Colon (tissue), 2 donors: ENCODE measurements around the gene CREB3.

Experiments
- FAIRE-seq: peaks from 2 replicates; lab custom pipeline; 2012; peaks lifted over from hg19 to GRCh38; lab: Jason Lieb, UNC
- donor health status: control.
- donor health status: control.

The CREB3 gene

DNA sequence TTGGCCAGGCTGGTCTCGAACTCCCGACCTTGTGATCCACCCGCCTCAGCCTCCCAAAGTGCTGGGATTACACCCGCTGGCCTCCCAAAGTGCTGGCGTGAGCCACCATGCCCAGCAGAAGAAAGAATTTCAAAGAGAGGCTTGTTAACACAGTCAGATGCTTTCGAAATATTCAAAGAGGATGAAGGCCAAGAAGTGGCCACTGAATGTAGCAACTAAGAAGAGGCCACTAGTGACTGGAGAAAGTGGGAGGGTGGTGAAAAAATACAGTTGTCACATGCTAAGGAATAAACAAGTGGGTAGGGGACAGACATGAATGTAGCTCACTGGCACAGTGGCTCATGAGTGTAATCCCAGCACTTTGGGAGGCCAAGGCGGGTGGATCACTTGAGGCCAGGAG is 29.8 kb upstream of the CREB3 start:
- no peak for FAIRE-seq

DNA sequence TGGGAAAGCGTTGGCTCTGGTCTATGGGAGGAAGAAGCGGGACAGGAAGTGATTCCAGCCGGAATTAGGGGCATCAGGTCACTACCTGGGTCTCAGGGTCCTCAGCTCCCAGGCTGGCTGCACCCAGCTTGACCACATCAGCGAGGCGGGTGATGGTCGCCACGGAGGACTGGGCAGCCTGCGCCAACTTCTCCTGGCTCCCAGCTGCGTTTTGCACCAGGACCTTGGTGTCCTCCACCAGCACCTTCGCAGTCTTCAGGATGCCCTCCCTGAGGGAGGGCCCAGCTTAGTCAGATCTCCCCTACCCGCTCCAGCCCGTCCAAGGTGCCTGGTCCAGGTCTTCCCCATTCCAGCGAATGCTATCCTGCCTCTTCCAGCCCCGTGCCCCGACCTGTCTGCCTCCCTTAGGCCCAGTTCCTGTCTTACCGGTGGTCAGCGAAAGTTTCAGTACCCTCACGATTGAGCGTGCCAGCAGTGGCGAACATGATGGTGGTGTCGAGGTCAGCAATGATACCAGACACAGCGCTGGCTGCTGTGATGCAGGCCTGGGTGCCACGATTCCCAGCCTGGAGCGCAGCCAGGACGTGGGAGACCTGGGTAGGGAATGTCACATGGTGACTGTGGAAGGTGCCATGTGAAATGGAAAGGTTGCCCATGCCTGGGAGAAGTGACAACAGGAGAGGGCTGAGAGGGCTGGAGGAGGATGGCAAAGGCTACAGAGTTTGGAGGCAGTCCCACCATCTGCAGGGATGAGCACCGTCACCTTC is 28.4 kb upstream of the CREB3 start:
- no peak for FAIRE-seq

DNA sequence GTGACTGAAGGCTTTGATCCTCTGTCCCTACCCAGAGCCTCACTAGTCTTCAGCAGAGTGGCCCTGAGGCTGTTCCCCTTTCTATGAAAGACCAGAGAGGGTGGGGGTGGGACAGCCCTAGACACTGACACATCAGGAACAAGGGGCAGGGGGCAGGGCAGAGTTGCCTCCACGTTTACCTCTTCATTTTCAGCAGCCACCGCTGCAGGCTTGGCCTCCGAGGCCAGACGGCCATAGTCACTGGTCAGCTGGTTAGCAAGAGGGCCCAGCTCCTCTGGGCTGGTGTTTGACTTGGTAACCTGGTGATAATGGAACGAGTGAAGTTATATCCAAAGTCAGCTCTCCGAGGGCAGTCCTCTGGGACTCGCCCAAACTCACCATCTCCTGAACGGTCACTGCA is 27.1 kb upstream of the CREB3 start:
- no peak for FAIRE-seq

DNA sequence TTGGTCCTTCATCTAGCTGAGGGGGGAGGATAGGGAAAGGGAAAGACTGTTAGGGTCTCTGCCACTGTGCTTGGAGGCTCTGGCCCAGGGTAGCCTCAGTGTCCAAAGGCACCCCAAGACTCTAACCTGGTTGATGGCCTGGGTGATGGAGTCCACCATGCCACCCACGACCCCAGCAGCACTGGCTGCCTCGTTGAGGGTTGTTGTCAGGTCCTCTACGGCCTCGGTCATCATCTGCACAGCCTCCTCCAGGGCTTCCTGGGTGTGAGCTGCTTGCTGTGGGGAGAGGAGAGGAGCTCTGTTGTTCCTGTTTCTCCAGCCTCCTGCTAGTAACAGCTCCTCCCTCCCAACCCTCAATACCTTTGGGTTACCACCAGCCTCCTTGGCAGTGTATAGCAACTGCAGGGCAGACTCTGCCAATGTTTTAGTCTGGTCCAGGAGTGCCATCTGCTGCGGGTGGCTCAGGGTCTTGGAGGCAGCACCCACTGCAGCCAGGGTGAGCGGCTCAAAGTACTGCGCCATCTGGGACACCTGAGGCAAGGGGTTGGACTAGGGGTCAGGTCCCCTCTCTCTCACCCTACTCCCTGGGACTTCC is 26.5 kb upstream of the CREB3 start:
- no peak for FAIRE-seq

DNA sequence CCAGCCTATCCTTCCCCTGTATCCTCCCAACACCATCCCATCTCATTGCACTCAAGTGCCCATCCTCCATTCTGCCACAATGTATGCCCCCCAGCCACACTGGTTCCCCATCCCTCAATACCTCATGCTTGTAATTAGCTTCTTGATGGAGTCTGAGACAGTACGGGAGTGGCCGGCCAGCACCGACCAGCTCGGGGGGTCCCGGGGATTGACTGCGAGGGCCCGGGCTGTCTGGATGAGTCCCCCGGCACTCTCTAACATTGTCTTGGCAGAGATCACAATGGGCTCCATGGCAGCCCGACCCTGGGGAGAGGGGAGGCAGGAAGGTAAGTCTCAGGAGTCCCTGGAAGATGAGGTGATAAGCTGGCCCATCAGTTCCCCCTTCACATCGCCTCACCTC is 25.5 kb upstream of the CREB3 start:
- no peak for FAIRE-seq

DNA sequence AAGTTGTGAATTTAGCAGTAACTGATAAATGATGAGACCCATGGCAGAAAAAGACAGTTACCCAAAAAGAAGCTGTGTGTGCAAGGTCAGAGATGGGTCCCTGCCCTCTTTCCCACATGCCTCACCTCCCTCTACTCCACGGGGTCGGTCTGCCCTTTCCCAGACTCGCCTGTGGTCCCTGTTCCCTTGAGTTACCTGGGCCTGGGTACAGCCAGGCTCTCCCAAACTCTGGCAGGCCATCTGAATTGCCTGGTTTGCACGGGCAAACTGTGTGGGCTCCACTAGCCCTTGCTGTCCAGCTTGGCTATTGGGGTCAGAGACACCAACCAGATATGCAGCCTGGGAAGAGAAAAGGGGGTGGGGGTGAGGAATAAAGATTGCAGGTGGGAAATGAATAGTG is 24.3 kb upstream of the CREB3 start:
- FAIRE-seq, result no peak

DNA sequence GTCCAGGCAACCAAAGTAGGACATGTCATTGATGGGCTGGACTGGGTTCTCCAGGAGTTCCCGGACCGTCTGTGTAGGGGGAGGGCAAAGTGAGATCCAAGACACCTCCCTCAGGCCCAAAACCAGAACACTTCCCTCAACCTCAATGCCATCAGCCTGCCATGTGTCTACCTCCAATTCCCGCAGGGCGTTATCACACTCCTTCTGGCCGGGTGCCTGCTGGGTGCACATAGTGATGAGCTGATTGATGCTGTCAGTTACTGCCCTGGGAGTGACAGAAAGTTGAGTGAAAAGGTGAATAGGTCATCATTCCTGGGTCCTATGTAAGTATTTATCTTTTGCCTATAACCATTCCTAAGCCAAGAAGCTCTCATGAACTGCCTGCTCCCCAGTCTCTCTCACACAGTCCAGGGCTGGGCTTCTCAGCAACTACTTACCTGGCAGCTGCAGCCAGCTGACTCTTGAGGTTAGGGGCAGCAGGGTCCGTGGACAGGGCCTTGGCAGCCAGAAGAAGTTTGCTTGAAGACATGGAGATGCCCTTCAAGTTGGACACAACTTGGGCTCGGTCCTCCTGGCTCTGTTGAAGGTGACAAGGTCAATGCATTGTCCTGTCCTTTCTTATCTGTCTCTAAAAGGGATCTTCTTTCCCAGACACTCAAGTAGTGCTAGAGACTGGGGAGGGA is 21.5 kb upstream of the CREB3 start:
- no peak for FAIRE-seq

DNA sequence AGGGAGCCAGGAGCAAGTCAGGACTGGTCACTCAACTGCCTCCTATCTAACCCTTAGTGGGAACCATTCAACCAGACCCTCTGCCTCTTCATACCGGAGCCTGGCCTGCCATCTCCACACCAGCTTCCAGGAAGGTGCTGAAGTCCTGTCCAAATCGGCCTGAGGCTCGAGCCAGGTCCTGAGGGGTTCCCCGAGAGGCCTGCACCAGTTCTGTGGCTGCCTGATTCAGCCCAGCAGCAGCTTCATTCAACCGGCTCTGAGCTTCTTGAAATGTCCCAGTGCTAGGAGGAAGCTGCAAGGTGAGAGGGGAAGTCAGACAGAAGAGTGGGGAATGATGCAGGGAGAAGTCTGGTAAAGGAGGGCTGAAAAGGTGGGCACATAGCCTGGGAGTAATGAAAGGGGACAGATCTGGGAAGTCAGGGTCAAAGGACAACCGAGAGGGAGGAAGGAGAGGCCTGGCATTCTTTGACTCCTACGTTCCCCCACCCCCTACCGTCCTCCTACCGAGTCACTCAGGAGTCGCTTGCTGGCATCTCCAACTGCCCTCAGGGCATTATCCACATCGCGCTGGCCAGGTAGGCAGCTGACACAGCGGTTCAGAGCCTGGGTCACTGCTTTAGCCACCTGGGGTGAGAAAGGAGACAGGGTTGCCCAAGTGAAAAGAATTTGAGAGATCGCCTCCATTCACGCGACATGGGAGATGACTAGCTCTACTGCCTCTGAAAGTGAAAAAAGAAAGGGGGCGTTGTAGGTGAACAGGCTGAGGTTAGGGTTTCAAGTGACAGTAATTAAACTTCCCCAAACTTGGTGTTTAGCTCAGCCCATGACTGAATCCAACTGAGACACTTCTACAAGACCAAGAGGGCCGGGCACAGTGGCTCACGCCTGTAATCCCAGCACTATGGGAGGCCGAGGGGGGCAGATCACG is 20.7 kb upstream of the CREB3 start:
- no peak for FAIRE-seq

DNA sequence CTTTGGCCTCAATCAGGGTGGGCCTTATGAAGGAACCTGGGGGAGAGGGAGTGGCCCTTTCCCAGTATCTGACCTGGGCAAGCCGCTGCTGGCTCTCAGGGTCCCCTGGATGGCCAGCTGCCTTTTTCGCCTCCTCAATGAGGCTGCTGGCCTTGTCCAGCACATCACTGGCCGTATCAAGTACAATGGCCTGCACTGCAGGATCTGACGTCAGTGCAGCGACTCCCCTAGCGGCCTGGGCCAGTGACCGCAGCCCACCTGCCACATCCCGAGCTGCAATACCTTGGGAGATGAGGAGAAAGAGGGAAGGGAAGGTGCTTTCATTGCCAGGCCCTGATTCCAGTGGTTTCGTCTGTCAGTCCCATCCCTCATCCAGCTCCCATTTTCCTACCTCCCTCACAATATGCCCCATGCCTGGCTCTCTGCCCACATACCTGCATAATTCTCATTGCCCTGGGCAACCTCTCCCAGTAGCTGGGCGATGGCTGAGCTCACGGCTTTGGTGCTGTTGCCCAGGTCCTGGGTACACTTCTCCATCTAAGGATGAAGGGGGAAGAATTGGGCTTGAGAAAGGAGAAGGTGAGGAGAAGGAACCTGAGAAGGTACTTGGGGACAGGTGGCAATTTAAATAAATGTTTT is 19.6 kb upstream of the CREB3 start:
- no peak for FAIRE-seq

DNA sequence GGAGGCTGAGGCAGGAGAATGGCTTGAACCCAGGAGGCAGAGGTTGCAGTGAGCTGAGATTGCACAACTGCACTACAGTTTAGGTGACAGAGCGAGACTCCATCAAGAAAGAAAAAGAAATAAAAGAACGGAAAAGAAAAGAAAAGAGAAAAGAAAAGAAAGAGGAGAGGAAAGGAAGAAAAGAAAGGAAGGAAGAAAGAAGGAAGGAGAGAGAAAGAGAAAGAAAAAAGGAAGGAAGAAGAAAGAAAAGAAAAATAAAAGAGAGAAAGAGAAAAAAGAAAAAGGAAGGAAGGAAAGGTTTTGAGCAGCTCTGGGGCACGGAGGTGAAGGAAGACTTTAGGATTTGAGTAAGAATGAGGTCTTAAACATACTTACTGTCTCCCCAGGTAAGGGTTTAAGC is 18.9 kb upstream of the CREB3 start:
- FAIRE-seq, result no peak

DNA sequence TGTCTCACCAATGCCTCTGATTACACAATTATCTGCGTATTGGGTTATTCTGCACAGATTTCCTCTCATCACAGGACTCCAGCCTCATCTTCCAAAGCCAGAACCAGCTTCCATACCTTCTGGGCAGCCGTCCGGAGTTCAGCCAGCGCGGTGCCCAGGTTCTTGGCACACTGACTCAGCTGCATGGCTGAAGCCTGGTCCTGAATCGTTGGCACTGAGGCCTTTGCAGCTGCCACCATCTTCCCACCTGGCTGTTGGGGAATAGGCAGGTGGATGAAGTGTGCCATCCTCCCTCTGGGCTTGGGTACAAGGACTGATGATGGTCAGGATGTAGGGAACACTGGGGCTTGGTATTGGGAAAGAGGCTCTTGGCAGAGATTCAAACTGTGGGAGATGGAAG is 18.3 kb upstream of the CREB3 start:
- FAIRE-seq, result no peak

DNA sequence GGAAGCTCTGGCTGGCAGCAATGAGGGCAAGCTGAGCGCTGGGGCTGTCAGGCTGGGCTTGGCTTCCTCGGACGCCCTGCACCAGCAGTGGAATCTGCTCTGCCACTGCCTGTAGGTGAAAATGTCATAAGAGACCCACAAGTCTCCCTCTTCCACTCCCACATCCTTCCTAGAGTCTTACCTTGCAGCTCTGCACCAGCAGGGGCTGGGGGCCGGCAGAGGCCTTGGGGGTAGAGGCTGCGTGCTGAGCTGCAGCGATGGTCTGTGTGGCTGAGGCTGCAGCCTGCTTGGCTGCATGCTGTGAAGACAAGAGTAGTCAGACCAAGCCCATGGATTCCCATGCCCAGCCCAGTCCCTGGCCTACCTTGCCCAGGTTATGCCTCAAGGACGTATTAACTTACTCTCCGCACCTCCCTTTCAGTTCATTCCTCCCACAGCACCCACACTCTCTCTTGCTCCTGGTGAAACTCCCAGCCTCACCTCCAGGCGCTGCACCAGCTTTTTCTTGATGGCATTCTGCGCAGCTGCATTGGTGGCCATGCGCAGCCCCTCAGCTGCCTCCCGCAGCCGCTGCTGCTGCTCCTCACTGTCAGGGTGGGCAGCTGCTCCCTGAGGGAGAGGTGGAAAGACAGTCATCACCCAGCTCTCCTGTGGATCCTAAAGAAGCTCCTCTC is 17.8 kb upstream of the CREB3 start:
- no peak for FAIRE-seq

DNA sequence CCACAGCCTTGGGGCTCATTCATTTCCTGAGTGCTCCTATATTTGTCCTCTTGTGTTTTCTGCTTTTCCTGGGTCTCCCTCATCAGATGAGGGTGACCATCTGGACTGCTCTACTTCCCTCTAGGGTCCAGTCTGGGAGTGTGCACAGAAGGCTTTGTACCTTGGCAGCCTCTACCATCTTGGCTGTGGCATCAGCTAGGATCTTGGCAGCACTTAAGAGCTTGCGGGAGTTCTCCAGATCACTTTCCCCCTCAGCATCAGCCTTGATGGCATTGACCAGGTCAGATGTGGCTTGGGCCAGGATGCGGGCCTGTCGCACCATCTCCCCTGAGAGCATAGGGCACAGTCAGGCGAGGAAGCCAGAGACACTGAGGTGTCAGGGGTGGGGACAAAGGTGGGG is 16.2 kb upstream of the CREB3 start:
- no peak for FAIRE-seq

DNA sequence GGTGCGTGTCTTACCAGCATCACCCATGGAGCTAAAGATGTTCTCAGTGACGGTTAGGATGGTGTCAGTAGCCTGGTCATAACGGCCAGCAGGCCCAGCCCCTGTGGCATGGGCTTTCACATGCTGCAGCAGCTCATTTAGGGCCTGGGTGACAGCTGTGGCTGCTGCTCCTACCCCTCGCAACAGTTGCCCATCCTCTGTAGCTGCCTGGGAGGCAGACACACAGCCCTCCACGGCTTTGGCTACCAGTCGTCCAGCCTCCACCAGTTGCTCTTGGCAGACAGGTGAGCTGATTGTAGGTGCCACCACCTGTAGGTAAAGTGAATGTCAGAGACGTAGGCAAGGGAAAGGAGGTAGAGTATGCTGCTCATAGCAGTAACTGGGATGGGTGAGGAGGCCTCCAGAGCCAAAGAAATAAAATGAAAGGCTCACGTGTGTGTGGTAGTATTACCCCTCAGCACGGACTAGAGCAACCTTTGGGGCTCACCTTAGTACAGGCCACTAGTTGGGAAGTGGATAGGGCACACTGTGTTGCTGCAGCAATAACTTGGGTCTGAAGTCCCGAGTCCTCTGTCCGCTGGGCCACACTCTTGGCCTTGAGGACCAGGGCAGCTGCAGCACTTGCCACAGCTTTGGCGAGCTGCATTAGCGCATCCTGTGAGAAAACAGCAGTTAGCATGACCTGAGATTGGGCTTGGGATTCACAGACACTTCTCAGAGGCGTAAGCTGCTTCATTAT is 15.2 kb upstream of the CREB3 start:
- no peak for FAIRE-seq

DNA sequence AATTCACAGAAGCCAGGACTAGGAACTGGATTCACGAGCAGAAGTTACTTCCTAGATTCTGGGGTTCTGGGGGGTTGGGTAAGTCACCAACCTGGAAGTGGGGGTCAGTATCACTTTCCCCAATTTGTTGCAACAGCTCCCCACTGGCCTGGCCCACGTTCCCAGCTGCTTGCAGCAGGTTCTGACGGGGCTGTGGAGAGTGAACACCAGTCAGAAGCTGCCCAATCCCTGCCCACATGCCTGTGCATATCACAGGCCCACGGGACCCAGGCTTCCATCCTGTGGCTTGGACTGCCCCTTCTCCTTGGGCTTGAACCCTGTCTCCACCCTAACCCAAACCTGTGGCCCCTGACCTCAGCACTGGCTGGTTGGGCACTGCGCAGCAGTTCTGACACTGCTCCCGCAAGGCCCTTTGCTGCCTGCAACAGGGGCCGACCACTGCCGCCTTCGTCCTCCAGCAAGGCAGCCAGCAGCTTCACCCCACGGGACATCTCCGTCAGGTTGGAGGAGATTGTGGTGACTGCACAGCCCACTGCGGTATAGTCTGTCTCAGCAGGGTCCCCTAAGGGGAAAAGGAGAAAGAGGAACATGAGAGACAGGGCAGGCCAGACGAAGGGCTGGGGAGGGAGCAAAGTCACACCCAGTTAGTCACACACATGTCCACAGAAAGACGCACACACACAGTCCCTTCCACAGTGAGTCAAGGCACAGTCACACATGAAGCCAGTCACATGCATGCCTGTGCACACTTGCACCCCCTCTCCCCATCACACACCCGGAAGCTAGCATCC is 13.6 kb upstream of the CREB3 start:
- no peak for FAIRE-seq

DNA sequence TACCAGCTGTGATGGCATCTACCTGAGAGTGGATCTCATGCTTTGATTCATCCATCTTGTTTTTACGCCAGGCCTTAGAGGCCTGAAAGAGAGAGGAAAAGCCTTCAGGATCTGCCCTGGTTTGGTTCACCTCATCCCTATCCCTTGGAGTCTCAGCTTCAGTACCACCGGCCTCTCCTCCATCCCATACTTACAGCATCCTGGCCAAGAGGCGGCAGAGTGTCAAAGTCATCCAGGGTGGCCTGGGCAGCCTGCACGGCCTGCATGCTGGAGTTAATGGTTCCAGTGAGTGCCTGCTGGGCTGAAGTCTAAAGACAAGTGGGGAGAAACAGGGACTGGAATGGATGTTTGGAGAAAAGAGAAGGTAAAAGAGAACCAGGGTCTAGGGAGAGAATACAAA is 12.9 kb upstream of the CREB3 start:
- no peak for FAIRE-seq

DNA sequence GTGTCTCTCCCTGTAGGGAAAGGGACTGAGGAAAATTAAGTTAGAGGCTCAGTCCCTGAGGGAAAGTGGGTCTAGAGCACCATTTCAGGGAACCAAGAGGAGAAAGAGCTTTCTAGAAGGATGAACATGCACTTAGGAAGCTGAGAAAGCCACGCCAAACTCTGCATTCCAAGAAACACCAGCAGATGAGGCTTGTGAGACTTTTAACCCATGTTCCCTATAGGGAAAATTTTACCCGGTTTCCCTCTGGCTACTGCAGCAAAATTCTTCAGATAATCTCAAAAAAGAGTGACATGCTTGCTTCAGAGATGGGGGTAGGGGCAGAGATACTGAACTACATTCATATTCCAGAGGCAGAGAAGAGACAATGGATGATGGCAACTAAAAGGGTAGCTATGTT is 9.0 kb upstream of the CREB3 start:
- no peak for FAIRE-seq

DNA sequence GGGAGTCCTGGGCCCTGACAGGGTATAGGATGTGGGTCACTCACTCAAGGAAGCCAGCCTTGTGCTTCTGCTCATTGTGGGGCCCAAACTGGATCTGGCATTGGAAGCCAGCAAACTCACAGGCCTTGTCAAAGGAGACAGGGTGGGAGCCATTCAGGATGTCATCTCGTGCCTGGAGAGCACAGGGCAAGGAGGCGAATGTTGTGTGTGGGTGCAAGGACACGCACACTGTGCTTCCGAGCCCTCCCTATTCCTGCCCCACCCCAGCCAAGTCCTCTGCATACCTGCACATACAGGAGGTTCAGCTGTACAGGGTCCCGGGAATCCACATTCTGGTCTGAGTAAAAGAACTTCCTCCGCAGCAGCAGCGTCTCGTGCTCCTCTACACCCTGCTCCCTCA is 8.6 kb upstream of the CREB3 start:
- no peak for FAIRE-seq

DNA sequence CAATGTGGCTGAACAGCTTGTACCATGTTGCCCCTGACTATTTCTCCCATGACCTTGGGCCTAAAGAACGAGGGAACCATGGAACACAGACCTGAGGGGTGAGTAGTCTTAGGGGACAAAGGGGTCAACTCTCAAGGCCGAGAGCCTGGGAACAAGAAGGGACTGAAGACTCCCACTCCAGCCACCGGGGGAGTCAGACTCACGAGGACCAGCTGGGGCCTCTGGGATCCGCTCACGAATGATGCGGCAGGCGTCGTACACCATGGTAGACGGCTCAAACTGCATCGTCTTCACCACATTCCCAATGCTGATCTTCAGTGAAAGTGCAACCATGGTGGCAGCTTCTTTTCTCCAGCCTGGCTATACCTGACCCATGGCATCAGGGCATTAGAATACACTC is 7.1 kb upstream of the CREB3 start:
- no peak for FAIRE-seq

DNA sequence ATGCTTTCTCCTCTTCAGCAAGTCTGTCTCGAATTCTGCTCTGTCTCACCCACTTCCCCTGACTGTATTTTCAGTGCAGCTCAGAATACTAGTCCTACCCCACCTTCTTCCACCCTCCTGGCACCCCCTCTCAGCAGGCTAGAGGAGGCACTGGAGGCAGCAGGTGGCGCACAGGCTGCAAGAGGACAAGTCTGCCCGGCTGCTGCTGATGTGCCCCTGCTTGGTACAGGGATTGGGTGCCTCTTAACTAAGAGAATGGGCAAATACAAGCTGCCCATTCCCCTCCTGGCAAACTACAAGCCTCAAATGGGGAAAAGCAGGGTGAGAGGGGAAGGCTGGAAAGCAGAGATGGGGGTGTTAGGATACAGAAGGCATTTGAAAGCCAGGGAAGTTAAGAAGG is 5.5 kb upstream of the CREB3 start:
- no peak for FAIRE-seq
